Naive thymus-derived CD8-positive, alpha-beta T cell (primary cell): ENCODE measurements around the gene EXD3. TPM values are rescaled to one million over a fixed set of nuclear protein-coding genes. Genes with fewer than 3 reads are reported as not detected.

Source experiments
- ATAC-seq, 2 donors: fragments of 150-1000 bp; cut with Tn5 transposase in 1 of 2; sonication (Bioruptor Pico), chemical (Tn5 transposase) in 1 of 2; 1 replicate in 1 of 2; 2 replicates in 1 of 2; pipeline ENCODE4 v1.10.0; 2021; ENCODE audit warnings: mild to moderate bottlenecking in 2 of 2, moderate library complexity in 2 of 2
- POLR2A ChIA-PET: fragments of 350-600 bp; sonication (Branson Sonifier 250); formaldehyde crosslinking; loops from one replicate; lab custom pipeline; 2021; ENCODE audit warnings: antibody characterized with exemption; lab: Charles Lee
- DNase-seq, 10 donors: peaks; one replicate each; pipeline versions ENCODE4 v3.0.0 to v3.0.0-alpha.2; 2020 to 2022
- H3K27ac Mint-ChIP-seq, 10 donors: one replicate each; pipeline ENCODE4 v1.8.0; 2020 to 2022; ENCODE audit warnings: mild to moderate bottlenecking in 10 of 10, mixed read lengths in 10 of 10, moderate library complexity in 4 of 10, inconsistent platforms in 1 of 10
- H3K27me3 Mint-ChIP-seq, 5 donors: one replicate each; pipeline ENCODE4 v1.8.0; 2021 to 2022; ENCODE audit warnings: mixed read lengths in 5 of 5
- H3K36me3 Mint-ChIP-seq, 3 donors: one replicate each; pipeline ENCODE4 v1.8.0; 2020 to 2022; ENCODE audit warnings: mixed read lengths in 3 of 3, mild to moderate bottlenecking in 2 of 3, inconsistent platforms in 1 of 3
- H3K4me1 Mint-ChIP-seq, 4 donors: one replicate each; pipeline ENCODE4 v1.8.0; 2021 to 2022; ENCODE audit warnings: mixed read lengths in 4 of 4
- H3K4me3 Mint-ChIP-seq, 10 donors: one replicate each; pipeline ENCODE4 v1.8.0; 2020 to 2022; ENCODE audit warnings: mild to moderate bottlenecking in 10 of 10, mixed read lengths in 10 of 10, moderate library complexity in 6 of 10, inconsistent platforms in 1 of 10
- H3K9me3 Mint-ChIP-seq, 9 donors: one replicate each; pipeline ENCODE4 v1.8.0; 2020 to 2022; ENCODE audit warnings: mixed read lengths in 9 of 9, mild to moderate bottlenecking in 3 of 9, inconsistent platforms in 1 of 9, moderate library complexity in 1 of 9
- polyA plus RNA-seq, 3 donors: library from polyadenylated mRNA; unstranded; fragments of 300-500 nt; fragmentation: Illumina TruSeq; gene quantifications; one replicate each; pipeline ENCODE4 v1.2.3, GENCODE V29; 2021
- total RNA-seq, 8 experiments: library from RNA in 2 of 8; stranded (reverse) in 2 of 8; gene quantifications; one replicate each; pipeline ENCODE4 v1.2.3 and lab custom pipeline; 2021 to 2026

Gene EXD3
- total and polyA plus RNA-seq, 5 experiments from 2014 or later = 2.6 to 28.3 (median 4.3) TPM

DNA sequence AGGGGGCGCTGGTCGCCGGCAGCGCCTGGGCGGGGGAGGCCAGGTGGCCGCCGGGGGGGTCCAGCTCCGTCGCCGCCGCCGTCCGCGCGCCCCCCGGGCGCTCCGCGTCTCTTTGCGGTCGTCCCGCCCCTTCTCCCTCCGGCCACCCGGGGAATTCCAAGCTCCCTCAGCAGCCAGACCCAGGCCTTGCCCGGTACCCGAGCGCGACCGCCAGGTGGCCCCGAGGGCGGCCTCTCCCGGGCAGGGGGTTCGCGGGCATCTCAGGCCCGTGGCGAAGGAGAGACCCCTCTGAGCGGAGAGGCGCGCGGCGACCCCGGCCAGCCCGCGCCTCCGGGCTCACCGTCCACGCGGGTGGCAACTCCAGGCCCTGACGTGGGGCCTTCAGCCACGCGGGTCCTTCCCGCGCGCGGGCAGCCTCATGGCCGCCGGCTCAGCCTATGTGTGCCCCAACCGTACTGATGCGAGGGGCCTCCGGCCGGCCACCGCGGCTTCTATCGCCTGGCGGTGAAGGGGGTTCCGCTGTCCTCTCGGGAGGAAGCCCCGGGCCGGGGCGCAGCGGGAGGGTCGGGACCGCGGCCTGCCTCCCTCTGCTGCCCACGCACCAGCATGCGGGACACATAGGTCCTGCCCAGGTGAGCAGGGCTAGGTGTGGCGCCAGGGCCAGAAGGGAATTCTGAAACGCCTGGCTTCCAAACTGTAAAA is 120.4 kb downstream of the EXD3 start:
- peak; percentile 36 to 51 for ATAC-seq
- DNase-seq = no peak
- no peak overlapping the region for H3K27ac Mint-ChIP-seq
- POLR2A ChIA-PET = interaction anchor here (0.7 to 2.0 kb wide), 9 partner anchors 9 to 216 kb away, joined by 3 to 9 read pairs (median 3); partner anchors contain the start of genes EXD3, MAN1B1, NELFB and NOXA1
- peaks cover 0 to 20% (median 6%) of the 10 kb centered on the region in 5 donors for H3K27me3 Mint-ChIP-seq
- H3K9me3 Mint-ChIP-seq = no peaks in the 10 kb centered on the region
- H3K4me1 Mint-ChIP-seq = peaks cover 5 to 27% (median 20%) of the 10 kb centered on the region in 4 donors
- H3K36me3 Mint-ChIP-seq = no peaks in the 10 kb centered on the region
- peak overlapping the region in 4 of 10 donors; percentile 27 to 70 (median 39) for H3K4me3 Mint-ChIP-seq

DNA sequence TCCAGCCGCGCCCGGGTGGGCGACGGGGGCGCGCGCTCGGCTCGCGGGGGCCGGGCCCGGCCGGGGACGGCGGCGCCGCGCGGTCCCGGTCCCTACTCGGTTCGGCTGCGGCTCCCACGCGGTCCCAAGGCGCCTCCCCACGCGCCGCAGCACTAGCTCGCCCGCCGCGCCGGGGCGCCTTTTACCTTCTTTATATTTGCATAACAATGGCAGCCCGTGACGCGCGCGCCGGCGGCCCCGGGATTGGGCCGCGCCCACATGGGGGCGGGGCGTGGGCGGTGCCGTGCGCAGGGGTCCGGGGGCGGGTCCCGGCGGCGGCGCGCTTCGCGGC is 120.9 kb downstream of the EXD3 start, which contains the start of gene NRARP:
Gene NRARP (minus strand): TSS at position 154 of the 331 bp plus-strand sequence. CDS start 343 bp downstream, outside the sequence.
- Mint-ChIP-seq H3K27me3 (peaks cover under 1 to 24% (median 9%) of the 10 kb centered on the region in 5 donors), H3K36me3 (no peaks in the 10 kb centered on the region), H3K27ac (no peak within 1 kb of the TSS), H3K9me3 (no peaks in the 10 kb centered on the region), H3K4me3 (peak within 1 kb of the TSS; percentile 59 to 86 (median 67)), H3K4me1 (peaks cover 2 to 27% (median 18%) of the 10 kb centered on the region in 4 donors)
- ATAC-seq (peak; percentile 87 to 90), DNase-seq (peak; percentile 83 to 96 (median 91))
- POLR2A ChIA-PET = interaction anchor here (0.7 to 2.0 kb wide), 10 partner anchors 9 to 216 kb away, joined by 3 to 9 read pairs (median 3); partner anchors contain the start of genes EXD3, MAN1B1, NELFB and NOXA1

DNA sequence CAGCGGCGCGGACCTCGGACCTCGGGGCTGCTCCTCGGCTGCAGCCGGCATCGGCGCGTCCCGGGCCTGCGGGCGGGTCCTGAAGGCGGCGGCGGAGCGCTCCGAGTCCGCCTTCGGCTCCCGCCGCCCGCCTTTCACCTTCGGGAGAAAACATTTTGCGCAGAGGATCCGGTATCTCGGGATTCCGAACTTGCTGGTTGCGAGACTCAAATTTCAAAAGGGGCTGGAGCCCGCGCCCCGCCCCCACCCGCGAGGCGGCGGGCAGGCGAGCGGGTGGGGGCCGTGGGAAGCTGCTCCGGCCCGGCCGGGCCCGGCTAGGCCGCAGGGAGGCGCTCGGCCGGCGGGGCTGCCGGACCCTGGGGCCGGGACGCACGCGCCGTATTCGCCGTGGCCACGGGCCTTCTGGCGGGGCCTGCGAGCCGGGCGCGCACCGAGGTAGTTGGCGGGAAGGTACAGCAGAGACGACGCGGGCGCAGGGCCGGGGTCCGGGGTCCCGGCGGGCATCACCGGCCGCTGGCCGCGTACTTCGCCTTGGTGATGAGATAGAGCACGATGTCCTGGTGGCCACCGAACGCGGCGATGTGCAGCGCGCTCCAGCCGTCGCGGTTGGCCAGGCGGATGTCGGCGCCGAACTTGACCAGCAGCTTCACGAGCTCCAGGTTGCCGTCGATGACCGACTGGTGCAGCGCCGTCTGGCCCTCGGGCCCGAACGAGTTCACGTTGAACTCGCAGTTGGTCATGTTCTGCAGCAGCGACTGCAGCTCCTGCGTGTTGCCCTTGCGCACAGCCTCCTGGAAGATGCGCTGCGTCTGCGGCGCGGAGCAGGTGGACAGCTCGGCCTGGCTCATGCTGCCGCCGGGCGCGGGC is 121.6 kb downstream of the EXD3 start:
- H3K9me3 Mint-ChIP-seq = peaks cover 0 to 2% (median 0%) of the 10 kb centered on the region in 9 donors
- peaks cover 6 to 32% (median 14%) of the 10 kb centered on the region in 5 donors for H3K27me3 Mint-ChIP-seq
- peak overlapping the region; percentile 60 to 86 (median 76) for H3K4me3 Mint-ChIP-seq
- POLR2A ChIA-PET = interaction anchor here (0.7 to 2.0 kb wide), 8 partner anchors 20 to 215 kb away, joined by 3 to 9 read pairs (median 4); partner anchors contain the start of genes ENTPD8, EXD3, MAN1B1 and NELFB
- DNase-seq (peak in 2 of 10 donors; percentile 1 to 16), ATAC-seq (peak in 1 of 2 donors; percentile 19)
- peaks cover 4 to 27% (median 23%) of the 10 kb centered on the region in 4 donors for H3K4me1 Mint-ChIP-seq
- H3K27ac Mint-ChIP-seq = no peak overlapping the region
- H3K36me3 Mint-ChIP-seq = peaks cover 0 to 2% (median 0%) of the 10 kb centered on the region in 3 donors

DNA sequence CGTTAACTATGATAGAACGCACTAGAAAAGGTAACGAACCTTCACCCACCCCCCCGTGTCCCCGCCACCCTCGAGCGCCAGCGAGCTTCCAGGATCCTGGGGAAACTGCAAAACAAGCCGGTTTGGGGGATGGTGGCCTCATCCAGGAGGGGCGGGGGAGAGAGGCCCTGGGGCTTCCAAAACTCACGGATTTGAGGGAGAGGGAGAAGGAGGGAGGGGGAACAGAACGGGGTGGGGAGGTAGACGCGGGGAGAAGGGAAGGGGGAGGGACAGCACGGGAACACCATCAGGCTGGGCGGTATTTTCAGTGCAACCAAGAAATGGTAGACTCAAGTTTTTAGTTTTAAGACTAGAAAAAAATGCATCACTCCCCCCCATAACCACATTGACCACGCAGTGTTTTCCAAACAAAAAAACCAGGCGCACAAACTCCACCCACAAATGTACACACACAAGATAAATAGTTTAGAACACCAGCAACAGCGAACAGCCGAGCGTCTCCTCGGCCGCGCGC is 122.3 kb downstream of the EXD3 start:
- DNase-seq = no peak
- peaks cover 0 to 2% (median 0%) of the 10 kb centered on the region in 9 donors for H3K9me3 Mint-ChIP-seq

DNA sequence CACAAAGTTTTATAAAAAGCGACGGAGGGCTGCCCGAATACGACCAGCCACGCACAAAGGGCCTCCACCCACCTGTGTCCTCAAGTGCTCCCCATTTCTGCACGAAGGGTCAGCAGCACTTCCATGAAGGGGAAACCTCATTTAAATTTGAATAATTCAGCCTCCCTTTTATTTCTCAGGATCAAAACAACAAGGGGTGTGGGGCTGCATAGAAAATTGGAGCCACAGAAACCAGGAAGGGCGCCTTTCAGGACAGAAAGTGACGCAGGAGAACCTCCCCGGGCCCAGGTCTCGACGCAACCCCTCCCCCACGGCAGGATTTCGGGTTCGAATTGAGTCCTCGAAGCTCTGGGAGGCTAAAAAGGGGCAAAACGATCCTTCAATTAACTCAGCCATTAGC is 123.0 kb downstream of the EXD3 start:
- Mint-ChIP-seq H3K4me1 (peaks cover 4 to 22% (median 18%) of the 10 kb centered on the region in 4 donors), H3K27me3 (peaks cover 6 to 36% (median 14%) of the 10 kb centered on the region in 5 donors), H3K4me3 (peak overlapping the region in 6 of 10 donors; percentile 33 to 65 (median 56)), H3K27ac (peak overlapping the region in 2 of 10 donors; percentile 12 to 14), H3K36me3 (peaks cover 0 to 2% (median 0%) of the 10 kb centered on the region in 3 donors), H3K9me3 (peaks cover 0 to 2% (median 0%) of the 10 kb centered on the region in 9 donors)
- POLR2A ChIA-PET = interaction anchor here (0.9 kb wide), 1 partner anchor 142 kb away, joined by 5 read pairs; the partner anchor contains the start of gene ENTPD8
- ATAC-seq (no peak), DNase-seq (no peak)

More for the DNA sequence above, 122.3 kb downstream of the EXD3 start:
- Mint-ChIP-seq H3K27ac (peak overlapping the region in 2 of 10 donors; percentile 65 to 80), H3K27me3 (peaks cover 6 to 35% (median 14%) of the 10 kb centered on the region in 5 donors), H3K36me3 (peaks cover 0 to 2% (median 0%) of the 10 kb centered on the region in 3 donors), H3K4me1 (peaks cover 4 to 27% (median 22%) of the 10 kb centered on the region in 4 donors), H3K4me3 (peak overlapping the region; percentile 53 to 88 (median 84))
- POLR2A ChIA-PET = interaction anchor here (0.9 to 1.1 kb wide), 2 partner anchors 60 to 141 kb away, joined by 4 to 5 read pairs; partner anchors contain the start of gene ENTPD8
- no peak for ATAC-seq

DNA sequence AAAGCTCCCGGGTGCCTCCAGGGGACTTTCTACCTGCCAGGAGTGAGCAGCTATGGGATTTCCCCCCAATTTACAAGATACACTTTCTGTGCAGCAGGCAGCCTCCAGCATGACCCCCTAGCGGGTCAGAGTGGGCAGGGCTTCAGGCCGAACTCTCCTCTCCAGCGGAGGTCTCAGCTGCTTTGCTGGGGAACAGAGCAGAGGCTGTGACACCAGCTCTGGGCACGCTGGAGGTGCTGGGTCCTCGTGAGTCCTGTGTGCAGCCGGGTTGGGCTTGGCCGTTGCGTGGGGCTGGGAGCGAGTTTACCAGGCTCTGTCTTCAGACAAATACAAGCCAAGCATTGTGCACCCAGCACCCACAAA is 123.8 kb downstream of the EXD3 start:
- POLR2A ChIA-PET = no interaction called here
- Mint-ChIP-seq H3K27ac (no peak overlapping the region), H3K4me3 (no peak overlapping the region), H3K36me3 (peaks cover 0 to 2% (median 0%) of the 10 kb centered on the region in 3 donors), H3K27me3 (peaks cover 9 to 42% (median 18%) of the 10 kb centered on the region in 5 donors), H3K9me3 (peaks cover 0 to 2% (median 0%) of the 10 kb centered on the region in 9 donors), H3K4me1 (peaks cover 4 to 22% (median 21%) of the 10 kb centered on the region in 4 donors)
- ATAC-seq (no peak), DNase-seq (no peak)

DNA sequence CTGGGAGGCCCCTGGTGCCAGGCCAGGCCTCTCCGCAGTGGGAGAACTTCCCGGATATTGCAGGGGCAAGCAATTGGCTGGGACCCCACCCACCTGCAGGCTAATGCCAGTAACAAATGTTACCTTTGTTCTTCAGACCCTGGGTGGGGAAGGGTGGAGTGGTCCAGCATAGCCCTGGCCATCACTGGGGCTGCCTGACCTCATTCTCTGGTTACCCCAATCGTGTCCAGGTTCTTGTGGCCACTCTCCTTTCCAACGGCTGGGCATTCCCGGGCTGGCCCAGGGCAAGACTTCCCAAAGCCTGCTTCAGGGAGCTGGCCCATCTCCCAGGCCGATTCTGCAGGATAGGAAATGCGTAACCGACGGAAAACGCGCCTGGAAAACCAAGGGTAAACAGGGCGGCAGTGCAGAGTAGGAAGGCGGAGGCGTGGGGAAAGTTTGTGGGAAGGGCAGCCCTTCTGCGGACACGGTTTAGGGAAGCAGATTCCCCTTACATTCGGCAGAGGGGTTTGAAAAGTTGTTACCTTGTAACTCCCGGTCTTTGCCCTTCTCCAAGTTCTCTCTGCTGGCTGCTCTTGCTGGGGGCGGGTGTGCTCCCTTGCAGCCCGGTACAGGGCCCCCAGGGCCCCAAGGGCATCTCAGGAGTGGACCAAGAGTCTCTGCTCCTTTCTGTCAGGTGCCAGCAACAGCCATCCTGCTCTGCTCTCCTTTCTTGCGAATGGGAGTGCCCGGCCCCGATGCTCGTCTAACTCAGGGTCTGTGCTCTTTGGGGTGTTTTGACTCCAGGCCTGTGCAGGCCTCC is 124.4 kb downstream of the EXD3 start:
- POLR2A ChIA-PET = no interaction called here
- Mint-ChIP-seq H3K9me3 (peaks cover 0 to 4% (median 0%) of the 10 kb centered on the region in 9 donors), H3K27ac (no peak overlapping the region)

DNA sequence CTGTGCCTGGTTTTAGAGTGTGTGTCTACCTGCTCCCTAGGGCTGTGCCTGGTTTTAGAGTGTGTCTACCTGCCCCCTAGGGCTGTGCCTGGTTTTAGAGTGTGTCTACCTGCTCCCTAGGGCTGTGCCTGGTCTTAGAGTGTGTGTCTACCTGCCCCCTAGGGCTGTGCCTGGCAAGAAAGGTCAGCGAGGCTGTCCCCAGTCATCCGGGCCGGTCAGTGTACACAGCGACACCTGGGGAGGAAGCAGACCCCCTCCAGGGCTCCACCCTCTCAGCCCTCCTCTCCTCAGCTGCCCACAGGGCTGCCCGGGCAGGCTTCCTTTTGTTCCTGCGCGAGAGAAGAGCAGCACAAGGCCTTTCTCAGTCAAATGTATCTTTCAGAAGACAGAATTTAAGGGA is 125.0 kb downstream of the EXD3 start:
- ATAC-seq (no peak), DNase-seq (no peak)
- POLR2A ChIA-PET = interaction anchor here (0.6 kb wide), 1 partner anchor 97 kb away, joined by 3 read pairs; no protein-coding TSS in a partner anchor
- H3K36me3 Mint-ChIP-seq = peaks cover 0 to 2% (median 0%) of the 10 kb centered on the region in 3 donors
- peaks cover 0 to 4% (median 0%) of the 10 kb centered on the region in 9 donors for H3K9me3 Mint-ChIP-seq
- peaks cover 4 to 21% (median 17%) of the 10 kb centered on the region in 4 donors for H3K4me1 Mint-ChIP-seq
- no peak overlapping the region for H3K4me3 Mint-ChIP-seq
- H3K27ac Mint-ChIP-seq = no peak overlapping the region
- peaks cover 9 to 53% (median 25%) of the 10 kb centered on the region in 5 donors for H3K27me3 Mint-ChIP-seq

More for the DNA sequence above, 124.4 kb downstream of the EXD3 start:
- Mint-ChIP-seq H3K27me3 (peaks cover 9 to 47% (median 21%) of the 10 kb centered on the region in 5 donors), H3K4me3 (no peak overlapping the region), H3K4me1 (peaks cover 4 to 21% (median 20%) of the 10 kb centered on the region in 4 donors), H3K36me3 (peaks cover 0 to 2% (median 0%) of the 10 kb centered on the region in 3 donors)
- no peak for ATAC-seq
- no peak for DNase-seq

DNA sequence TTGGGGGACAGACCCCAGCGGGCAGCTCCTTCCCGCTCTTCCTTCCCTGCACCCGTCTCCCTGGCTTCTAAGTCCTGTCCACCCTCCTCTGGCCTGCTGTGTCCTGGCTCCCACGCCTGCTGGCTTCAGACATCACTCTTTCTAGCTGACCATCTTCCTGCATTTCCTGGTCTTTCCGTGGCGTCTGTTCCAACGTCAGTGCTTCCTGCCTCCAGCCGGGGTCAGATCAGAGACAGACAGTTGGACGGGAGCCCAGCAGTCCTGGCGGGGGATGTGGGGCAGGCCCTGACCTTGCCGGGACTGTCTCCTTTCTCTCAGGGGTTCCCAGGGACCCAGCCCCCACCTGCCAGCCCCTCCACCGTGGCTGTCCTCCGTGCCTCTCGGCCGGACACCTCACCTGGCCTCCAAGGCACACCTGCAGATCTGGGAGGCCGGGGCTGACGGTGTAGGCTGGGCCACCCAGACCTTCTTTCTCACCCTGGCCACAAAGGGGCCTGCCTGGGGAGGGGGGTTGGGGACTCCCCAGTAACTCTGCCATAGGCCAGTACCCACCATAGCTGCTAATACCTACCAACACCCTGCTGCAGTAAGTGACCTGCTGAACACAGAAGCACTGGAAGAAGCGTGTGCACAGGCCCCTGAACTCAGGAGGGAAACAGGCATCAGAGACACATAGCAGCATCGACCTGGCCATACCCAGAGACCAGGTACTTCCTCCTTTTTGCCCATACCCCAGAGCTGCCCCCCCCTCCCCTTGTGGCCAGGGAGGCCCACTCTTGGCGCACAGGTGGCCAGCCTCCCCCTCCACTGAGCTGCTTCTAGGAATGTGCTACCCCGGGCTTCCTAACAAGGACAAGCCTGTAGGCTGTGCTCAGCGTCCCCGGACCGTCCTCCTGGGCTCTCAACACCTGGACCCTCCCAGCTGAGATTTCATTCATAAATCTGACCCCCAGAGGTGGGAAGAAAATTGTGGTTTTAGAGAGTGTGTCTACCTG is 126.0 kb downstream of the EXD3 start:
- ATAC-seq (no peak), DNase-seq (no peak)
- POLR2A ChIA-PET = interaction anchor here (0.6 to 1.1 kb wide), 2 partner anchors 55 to 98 kb away, joined by 3 read pairs; no protein-coding TSS in a partner anchor
- H3K36me3 Mint-ChIP-seq = peaks cover 0 to 2% (median 0%) of the 10 kb centered on the region in 3 donors
- peaks cover 0 to 4% (median 0%) of the 10 kb centered on the region in 9 donors for H3K9me3 Mint-ChIP-seq
- peaks cover 9 to 56% (median 27%) of the 10 kb centered on the region in 5 donors for H3K27me3 Mint-ChIP-seq
- peak overlapping the region in 2 of 10 donors; percentile 31 to 55 for H3K27ac Mint-ChIP-seq
- peak overlapping the region; percentile 54 to 82 (median 73) for H3K4me3 Mint-ChIP-seq
- H3K4me1 Mint-ChIP-seq = peaks cover 4 to 21% (median 17%) of the 10 kb centered on the region in 4 donors
